Ishikawa (cell line): ENCODE data around the gene ELF1.

Experiments used
- CEBPB ChIP-seq: IDR thresholded peaks from 2 replicates; pipeline ENCODE4 v1.6.1; 2012
- CREB1 ChIP-seq: IDR thresholded peaks from 2 replicates; pipeline ENCODE4 v1.6.1; 2012; ENCODE audit warnings: low read depth
- EGR1 ChIP-seq: IDR thresholded peaks from 2 replicates; pipeline ENCODE4 v1.6.1; 2012
- EP300 ChIP-seq: IDR thresholded peaks from 2 replicates; pipeline ENCODE4 v1.6.1; 2012; ENCODE audit warnings: borderline replicate concordance
- FOXM1 ChIP-seq: IDR thresholded peaks from 2 replicates; pipeline ENCODE4 v1.6.1; 2012; ENCODE audit warnings: low read depth, borderline replicate concordance
- NFIC ChIP-seq: IDR thresholded peaks from 2 replicates; pipeline ENCODE4 v1.6.1; 2012
- RAD21 ChIP-seq: IDR thresholded peaks from 2 replicates; pipeline ENCODE4 v1.6.1; 2012; ENCODE audit warnings: low read depth
- REST ChIP-seq: IDR thresholded peaks from 2 replicates; pipeline ENCODE4 v1.6.1; 2012; ENCODE audit warnings: low read depth, mild to moderate bottlenecking
- TAF1 ChIP-seq: IDR thresholded peaks from 2 replicates; pipeline ENCODE4 v1.6.1; 2012; ENCODE audit warnings: low read depth, mild to moderate bottlenecking
- TCF12 ChIP-seq: IDR thresholded peaks from 2 replicates; pipeline ENCODE4 v1.6.1; 2012; ENCODE audit warnings: low read depth
- TEAD4 ChIP-seq: IDR thresholded peaks from 2 replicates; pipeline ENCODE4 v1.6.1; 2012
- YY1 ChIP-seq: IDR thresholded peaks from 2 replicates; pipeline ENCODE4 v1.6.1; 2012; ENCODE audit warnings: low read depth
- ZBTB7A ChIP-seq: IDR thresholded peaks from 2 replicates; pipeline ENCODE4 v1.6.1; 2012; ENCODE audit warnings: low read depth
- TF ChIP-seq, protein P1 (sequence below): IDR thresholded peaks from 2 replicates; pipeline ENCODE4 v1.6.1; 2012
- TF ChIP-seq, protein P2 (sequence below): IDR thresholded peaks from 2 replicates; pipeline ENCODE4 v1.6.1; 2012

The ELF1 gene

GRCh38 chr13:40992678-40993518 lies 26.2 kb downstream of the ELF1 start:
- TF ChIP-seq CEBPB (no peak), RAD21 (peak; percentile 42)

DNA sequence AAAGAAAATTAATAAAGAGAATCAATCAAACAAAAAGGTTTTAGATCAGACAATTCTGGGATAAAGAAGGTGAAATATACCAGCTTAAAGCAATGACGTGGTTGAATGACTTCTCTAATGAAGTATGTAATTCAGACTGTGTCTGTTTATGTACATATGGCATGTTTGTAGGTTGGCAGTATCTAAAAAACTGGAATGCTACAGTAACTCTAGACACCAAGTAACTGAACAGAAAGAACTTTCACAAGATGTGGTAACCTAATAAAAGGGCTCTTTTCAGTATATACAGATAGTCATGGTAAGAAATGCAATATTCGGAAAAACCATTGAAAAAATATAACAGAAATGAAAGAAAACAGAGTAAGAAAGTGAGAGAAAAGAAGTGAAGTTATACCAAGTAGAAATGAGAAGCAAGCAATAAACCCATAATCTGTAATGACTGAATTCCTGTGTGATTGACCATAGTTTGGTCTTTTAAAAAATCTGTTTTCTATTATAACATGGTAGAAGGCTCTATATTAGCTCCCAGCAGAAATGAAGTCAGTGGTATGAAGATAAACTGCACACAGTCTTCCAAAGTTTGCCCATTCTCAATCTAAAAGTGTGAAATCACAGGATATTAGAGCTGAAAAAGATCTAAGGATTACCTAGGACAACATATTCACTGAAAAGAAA lies 31.4 kb downstream of the ELF1 start:
- no peak for TF ChIP-seq CREB1
- no peak for TF ChIP-seq CEBPB
- no peak for TF ChIP-seq TCF12
- no peak for TF ChIP-seq REST
- no peak for TF ChIP-seq TAF1
- TF ChIP-seq, protein P1, sequence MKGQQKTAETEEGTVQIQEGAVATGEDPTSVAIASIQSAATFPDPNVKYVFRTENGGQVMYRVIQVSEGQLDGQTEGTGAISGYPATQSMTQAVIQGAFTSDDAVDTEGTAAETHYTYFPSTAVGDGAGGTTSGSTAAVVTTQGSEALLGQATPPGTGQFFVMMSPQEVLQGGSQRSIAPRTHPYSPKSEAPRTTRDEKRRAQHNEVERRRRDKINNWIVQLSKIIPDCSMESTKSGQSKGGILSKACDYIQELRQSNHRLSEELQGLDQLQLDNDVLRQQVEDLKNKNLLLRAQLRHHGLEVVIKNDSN, result no peak
- TF ChIP-seq FOXM1, result no peak
- TF ChIP-seq RAD21, result no peak
- TF ChIP-seq TEAD4, result no peak
- TF ChIP-seq YY1, result no peak
- TF ChIP-seq ZBTB7A, result no peak
- no peak for TF ChIP-seq EP300

GRCh38 chr13:40986101-40986856 lies 32.8 kb downstream of the ELF1 start:
- TF ChIP-seq FOXM1, result no peak
- TF ChIP-seq TCF12, result no peak
- no peak for TF ChIP-seq CEBPB
- no peak for TF ChIP-seq REST
- TF ChIP-seq TEAD4, result no peak
- TF ChIP-seq CREB1, result no peak
- no peak for TF ChIP-seq TAF1
- TF ChIP-seq, protein P2, sequence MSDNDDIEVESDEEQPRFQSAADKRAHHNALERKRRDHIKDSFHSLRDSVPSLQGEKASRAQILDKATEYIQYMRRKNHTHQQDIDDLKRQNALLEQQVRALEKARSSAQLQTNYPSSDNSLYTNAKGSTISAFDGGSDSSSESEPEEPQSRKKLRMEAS, result no peak
- TF ChIP-seq RAD21, result no peak
- TF ChIP-seq ZBTB7A, result no peak
- no peak for TF ChIP-seq EGR1
- TF ChIP-seq EP300, result no peak
- no peak for TF ChIP-seq NFIC
- TF ChIP-seq YY1, result no peak
- TF ChIP-seq, protein P1, result no peak

- TF ChIP-seq EP300, result no peak
Measured at GRCh38 chr13:40985381-40986100, 33.6 kb downstream of the ELF1 start.

- TF ChIP-seq NFIC (no peak), FOXM1 (no peak), YY1 (no peak), ZBTB7A (no peak), EP300 (no peak), CEBPB (no peak), CREB1 (no peak), TCF12 (no peak), RAD21 (no peak), REST (no peak), TAF1 (no peak)
Measured at GRCh38 chr13:40984668-40985366, 34.3 kb downstream of the ELF1 start.
